Neural cell (in vitro differentiated cells): ENCODE measurements around the gene KRTAP1-4.

Experiments used
- CTCF ChIP-seq: fragments of 450-650 bp; IDR thresholded peaks from 2 replicates; pipeline ENCODE4 v1.5.1; 2014; ENCODE audit warnings: antibody characterized with exemption, mild to moderate bottlenecking, moderate library complexity; ENCODE audit not compliant: poor library complexity, severe bottlenecking
- EP300 ChIP-seq: fragments of 450-650 bp; conservative IDR thresholded peaks from 2 replicates; pipeline ENCODE4 v1.6.1; 2014; ENCODE audit warnings: antibody characterized with exemption, mild to moderate bottlenecking, moderate library complexity; ENCODE audit not compliant: poor library complexity, severe bottlenecking

GRCh38 chr17:41012326-41013120 lies 17.5 kb downstream of the KRTAP1-4 start:
- no peak for TF ChIP-seq CTCF
- TF ChIP-seq EP300 = no peak
